Psoas muscle (tissue), 8 donors: ENCODE data around the gene PPP1R3E. TPM values are rescaled to one million over a fixed set of nuclear protein-coding genes. Genes with fewer than 3 reads are reported as not detected.

Experiments used
- ATAC-seq, 4 donors: fragments of 200-7000 bp; cut with Tn5 transposase; one replicate each; pipeline ENCODE4 v1.9.1; 2020; ENCODE audit warnings: moderate library complexity in 3 of 4, mild to moderate bottlenecking in 2 of 4
- DNase-seq, 2 donors: peaks; one replicate each; pipeline ENCODE4 v3.0.0-alpha.2; 2020
- H3K27ac ChIP-seq: fragments of 200-600 bp; one replicate; pipeline ENCODE4 v1.8.0; 2022
- H3K27me3 ChIP-seq, 3 donors: fragments of 200-600 bp in 1 of 3; one replicate each; pipeline versions ENCODE4 v1.6.1 to v1.8.0; 2013 to 2022; ENCODE audit warnings: low read length in 2 of 3, mild to moderate bottlenecking in 2 of 3, moderate library complexity in 1 of 3; ENCODE audit not compliant: insufficient read depth in 3 of 3
- H3K36me3 ChIP-seq, 2 donors: fragments of 200-600 bp in 1 of 2; one replicate each; pipeline versions ENCODE4 v1.6.1 to v1.8.0; 2013 to 2022; ENCODE audit warnings: low read depth in 1 of 2, mild to moderate bottlenecking in 1 of 2, moderate library complexity in 1 of 2; ENCODE audit not compliant: insufficient read depth in 1 of 2
- H3K4me1 ChIP-seq: fragments of 200-600 bp; one replicate; pipeline ENCODE4 v1.8.0; 2022
- H3K4me3 ChIP-seq: fragments of 200-600 bp; one replicate; pipeline ENCODE4 v1.8.0; 2022; ENCODE audit warnings: mild to moderate bottlenecking
- H3K9me3 ChIP-seq: fragments of 200-600 bp; one replicate; pipeline ENCODE4 v1.8.0; 2022
- WGBS, 3 donors: extraction: QIAGEN DNeasy Blood & Tissue Kit; methylation state at CpG; one replicate each; pipeline versions ENCODE4 v1.1.6 to v1.1.7; 2013; 5-methylcytosine and 5-hydroxymethylcytosine counted together
- intact Hi-C, 2 donors: fragments of 100-400 bp; cut with DNase I; formaldehyde crosslinking; loops; one replicate each; pipeline versions ENCODE4 v1.11.0 to v1.14.2; 2022
- polyA plus RNA-seq, 3 donors: library from polyadenylated mRNA; stranded (reverse); fragments of 200-250 nt; gene quantifications; one replicate each; pipeline ENCODE4 v1.2.3, GENCODE V29; 2013
- total RNA-seq, 4 donors: library from RNA; stranded (reverse); fragmentation: NEBNext Ultra II Directional in 2 of 4; extraction: Animal tissue kit (Norgen Biotek cat#: 25700) in 2 of 4; gene quantifications; one replicate each; pipeline versions ENCODE4 v1.2.1 to v1.2.4, GENCODE V29; 2021 to 2023
- TF ChIP-seq, protein P1 (sequence below): fragments of 200-600 bp; IDR thresholded peaks from one replicate; pipeline ENCODE4 v1.8.0; 2022; ENCODE audit warnings: antibody characterized with exemption
- donor health status: healthy with polysubstance abuse.
- donor health status: DM: no; HTN: no; CAD: no; lungs with moderate emphysema.
- donor health status: Bipolar disorder and iron deficiency.
- donor health status: healthy.
- donor health status: DM: yes; HTN: yes; CAD: no.
- donor health status: DM: no; HTN: no; CAD: no.
- donor health status: DM: no; HTN: no; CAD: no.
- donor health status: DM: yes; HTN: yes; CAD: no.

The PPP1R3E gene
- total and polyA plus RNA-seq, 7 donors = 5.6 to 23.1 (median 9.9) TPM

DNA sequence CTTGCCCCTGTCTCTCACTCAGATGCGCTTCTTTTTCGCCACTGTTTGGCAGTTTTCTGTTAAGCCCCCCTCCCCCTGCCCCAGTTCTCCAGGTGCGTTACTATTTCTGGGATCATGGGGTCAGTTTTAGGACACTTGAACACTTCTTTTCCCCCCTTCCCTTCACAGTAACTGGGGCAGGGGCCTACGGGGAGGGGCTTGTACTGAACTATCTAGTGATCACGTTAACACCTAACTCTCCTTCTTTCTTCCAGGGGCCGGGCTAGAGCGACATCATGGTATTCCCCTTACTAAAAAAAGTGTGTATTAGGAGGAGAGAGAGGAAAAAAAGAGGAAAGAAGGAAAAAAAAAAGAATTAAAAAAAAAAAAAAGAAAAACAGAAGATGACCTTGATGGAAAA lies 22.3 kb upstream of the PPP1R3E start:
- intact Hi-C loops = loop anchor here (5.0 to 10.0 kb wide), 5 partner anchors 52 to 237 kb away; partner anchors contain the start of genes CMTM5 (in 1 of the 2), NGDN (in 1 of the 2), THTPA (in 1 of the 2) and ZFHX2 (in 1 of the 2)
- no peak for DNase-seq

DNA sequence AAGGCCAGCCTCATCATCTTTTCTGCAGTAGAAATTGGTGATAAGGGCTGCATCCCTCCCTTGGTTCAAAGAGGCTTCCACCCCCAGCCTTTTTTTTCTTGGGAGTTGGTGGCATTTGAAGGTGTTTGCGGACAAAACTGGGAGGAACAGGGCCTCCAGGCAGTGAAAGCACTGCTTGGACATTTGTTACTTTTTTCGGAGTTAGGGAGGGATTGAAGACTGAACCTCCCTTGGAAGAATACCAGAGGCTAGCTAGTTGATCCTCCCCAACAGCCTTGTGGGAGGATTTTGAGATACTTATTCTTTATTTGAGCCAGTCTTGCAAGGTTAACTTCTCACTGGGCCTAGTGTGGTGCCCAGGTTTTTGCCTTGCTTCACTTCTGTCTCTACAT lies 21.8 kb upstream of the PPP1R3E start:
- no peak overlapping the region for H3K27ac ChIP-seq
- intact Hi-C loops = loop anchor here in 1 of 2 donors (5.0 to 10.0 kb wide), 2 partner anchors 143 to 230 kb away; partner anchors contain the start of genes NGDN, THTPA and ZFHX2
- peaks cover 15% of the 10 kb centered on the region for H3K4me1 ChIP-seq
- TF ChIP-seq, protein P1, sequence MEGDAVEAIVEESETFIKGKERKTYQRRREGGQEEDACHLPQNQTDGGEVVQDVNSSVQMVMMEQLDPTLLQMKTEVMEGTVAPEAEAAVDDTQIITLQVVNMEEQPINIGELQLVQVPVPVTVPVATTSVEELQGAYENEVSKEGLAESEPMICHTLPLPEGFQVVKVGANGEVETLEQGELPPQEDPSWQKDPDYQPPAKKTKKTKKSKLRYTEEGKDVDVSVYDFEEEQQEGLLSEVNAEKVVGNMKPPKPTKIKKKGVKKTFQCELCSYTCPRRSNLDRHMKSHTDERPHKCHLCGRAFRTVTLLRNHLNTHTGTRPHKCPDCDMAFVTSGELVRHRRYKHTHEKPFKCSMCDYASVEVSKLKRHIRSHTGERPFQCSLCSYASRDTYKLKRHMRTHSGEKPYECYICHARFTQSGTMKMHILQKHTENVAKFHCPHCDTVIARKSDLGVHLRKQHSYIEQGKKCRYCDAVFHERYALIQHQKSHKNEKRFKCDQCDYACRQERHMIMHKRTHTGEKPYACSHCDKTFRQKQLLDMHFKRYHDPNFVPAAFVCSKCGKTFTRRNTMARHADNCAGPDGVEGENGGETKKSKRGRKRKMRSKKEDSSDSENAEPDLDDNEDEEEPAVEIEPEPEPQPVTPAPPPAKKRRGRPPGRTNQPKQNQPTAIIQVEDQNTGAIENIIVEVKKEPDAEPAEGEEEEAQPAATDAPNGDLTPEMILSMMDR = no peak
- H3K36me3 ChIP-seq = peaks cover 5 to 38% of the 10 kb centered on the region in 2 donors
- no peaks in the 10 kb centered on the region for H3K9me3 ChIP-seq
- H3K27me3 ChIP-seq = no peaks in the 10 kb centered on the region
- WGBS, 3 donors = 65 to 84% (median 69%) methylated on average over 2 of the region's 2 CpGs
- H3K4me3 ChIP-seq = no peak overlapping the region
- ATAC-seq (no peak), DNase-seq (no peak)

More for the DNA sequence above, 22.3 kb upstream of the PPP1R3E start:
- Histone ChIP-seq H3K36me3 (peaks cover 5 to 38% of the 10 kb centered on the region in 2 donors), H3K4me3 (no peak overlapping the region), H3K27me3 (no peaks in the 10 kb centered on the region), H3K27ac (no peak overlapping the region), H3K9me3 (no peaks in the 10 kb centered on the region), H3K4me1 (peaks cover 15% of the 10 kb centered on the region)
- 68 to 78% (median 70%) methylated on average over 7 of the region's 7 CpGs for WGBS, 3 donors
- ATAC-seq = no peak
- TF ChIP-seq, protein P1 = no peak

DNA sequence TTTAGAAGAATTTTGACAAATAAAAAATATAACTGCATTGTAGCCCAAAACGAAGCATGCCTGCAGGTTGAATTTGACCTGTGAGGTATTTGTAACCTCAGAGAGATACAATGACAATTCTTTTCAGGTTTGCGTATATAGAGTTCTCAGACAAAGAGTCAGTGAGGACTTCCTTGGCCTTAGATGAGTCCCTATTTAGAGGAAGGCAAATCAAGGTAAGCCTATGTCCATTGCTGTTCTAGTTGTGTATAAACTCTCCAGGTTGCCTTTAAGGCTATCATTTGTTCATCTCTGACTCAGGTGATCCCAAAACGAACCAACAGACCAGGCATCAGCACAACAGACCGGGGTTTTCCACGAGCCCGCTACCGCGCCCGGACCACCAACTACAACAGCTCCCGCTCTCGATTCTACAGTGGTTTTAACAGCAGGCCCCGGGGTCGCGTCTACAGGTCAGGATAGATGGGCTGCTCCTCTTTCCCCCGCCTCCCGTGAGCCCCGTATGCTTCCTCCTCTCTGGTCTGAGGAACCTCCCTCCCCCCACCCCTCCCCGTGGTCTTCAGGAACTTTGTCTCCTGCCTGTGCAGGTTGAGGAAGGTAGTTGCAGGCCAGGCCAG lies 21.3 kb upstream of the PPP1R3E start:
- Histone ChIP-seq H3K4me1 (peaks cover 15% of the 10 kb centered on the region), H3K27me3 (no peaks in the 10 kb centered on the region), H3K27ac (no peak overlapping the region), H3K4me3 (no peak overlapping the region), H3K9me3 (no peaks in the 10 kb centered on the region), H3K36me3 (peaks cover 5 to 38% of the 10 kb centered on the region in 2 donors)
- ATAC-seq = no peak
- WGBS, 3 donors = 84 to 89% (median 84%) methylated on average over 18 of the region's 18 CpGs
- DNase-seq = no peak
- TF ChIP-seq, protein P1 = no peak
- intact Hi-C loops = loop anchor here in 1 of 2 donors (5.0 to 10.0 kb wide), 2 partner anchors 143 to 231 kb away; partner anchors contain the start of genes NGDN, THTPA and ZFHX2

DNA sequence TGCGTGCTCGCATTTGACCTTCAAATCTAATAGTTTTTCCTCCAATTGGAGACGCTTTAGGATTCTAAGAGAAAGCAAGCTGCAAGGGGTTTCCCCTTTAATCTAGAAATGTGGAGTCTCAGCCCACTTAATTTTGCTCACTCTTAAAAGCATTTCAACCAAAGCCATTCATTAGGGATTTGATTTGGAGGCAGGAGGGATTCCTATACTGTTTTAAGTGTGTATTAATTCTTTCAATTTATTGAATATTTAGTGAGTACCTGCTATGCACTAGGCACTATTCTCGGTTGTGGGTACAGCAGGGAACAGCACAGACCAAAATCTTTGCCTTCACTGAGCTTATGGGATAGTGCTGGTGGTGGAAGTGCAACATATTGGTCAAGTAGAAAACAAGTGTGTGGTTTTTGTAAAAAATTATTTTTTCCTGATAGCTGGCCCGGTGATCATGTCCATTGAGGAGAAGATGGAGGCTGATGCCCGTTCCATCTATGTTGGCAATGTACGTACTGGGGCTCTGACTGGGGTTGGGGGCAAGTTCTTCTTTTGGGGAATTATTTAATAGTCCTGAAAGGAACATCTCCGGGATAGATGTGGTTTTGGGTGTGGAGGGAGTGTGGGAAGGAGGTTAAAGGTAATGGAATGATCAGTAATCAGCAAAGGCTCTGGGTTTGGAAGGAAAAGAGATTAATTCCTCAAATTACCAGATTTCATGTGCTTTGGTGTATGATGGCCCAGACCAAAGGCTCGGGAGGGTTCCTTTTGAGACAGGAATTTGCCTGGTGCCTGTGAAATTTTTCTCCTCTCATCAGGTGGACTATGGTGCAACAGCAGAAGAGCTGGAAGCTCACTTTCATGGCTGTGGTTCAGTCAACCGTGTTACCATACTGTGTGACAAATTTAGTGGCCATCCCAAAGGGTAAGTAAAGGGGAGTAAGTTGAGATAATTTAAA lies 20.2 kb upstream of the PPP1R3E start:
- DNase-seq (no peak), ATAC-seq (no peak)
- Histone ChIP-seq H3K27me3 (no peaks in the 10 kb centered on the region), H3K9me3 (no peaks in the 10 kb centered on the region), H3K36me3 (peaks cover 5 to 38% of the 10 kb centered on the region in 2 donors), H3K4me3 (peak overlapping the region; percentile 98), H3K4me1 (peaks cover 15% of the 10 kb centered on the region), H3K27ac (peak overlapping the region; percentile 97)
- TF ChIP-seq, protein P1 = no peak
- WGBS, 3 donors = 46 to 50% (median 48%) methylated on average over 10 of the region's 10 CpGs
- intact Hi-C loops = loop anchor here in 1 of 2 donors (5.0 to 10.0 kb wide), 2 partner anchors 144 to 232 kb away; partner anchors contain the start of genes NGDN, THTPA and ZFHX2
